Mucosa of descending colon (tissue), 3 donors: ENCODE results near the gene RGS11. TPM values are rescaled to one million over a fixed set of nuclear protein-coding genes. Genes with fewer than 3 reads are reported as not detected.
"Not testable (repeated sequence)": the region's sequence is repeated elsewhere in the genome, so short reads cannot be mapped to it uniquely, and the experiment has no call there.

Experiments
- ATAC-seq: fragments of 200-7000 bp; cut with Tn5 transposase; one replicate; pipeline ENCODE4 v1.9.1; 2020; ENCODE audit warnings: mild to moderate bottlenecking, moderate library complexity
- DNase-seq, 3 donors: peaks; one replicate each; pipeline ENCODE4 v3.0.0-alpha.2; 2020
- H3K36me3 ChIP-seq: fragments of 200-600 bp; one replicate; pipeline ENCODE4 v1.8.0; 2021; ENCODE audit warnings: low read depth, mild to moderate bottlenecking
- H3K4me1 ChIP-seq: fragments of 200-600 bp; one replicate; pipeline ENCODE4 v1.8.0; 2021; ENCODE audit warnings: low read depth, mild to moderate bottlenecking
- H3K4me3 ChIP-seq: fragments of 200-600 bp; one replicate; pipeline ENCODE4 v1.8.0; 2021; ENCODE audit warnings: mild to moderate bottlenecking
- H3K9me3 ChIP-seq: fragments of 200-600 bp; one replicate; pipeline ENCODE4 v1.8.0; 2021; ENCODE audit warnings: mild to moderate bottlenecking
- intact Hi-C, 2 donors: fragments of 100-400 bp; cut with DNase I in 1 of 2; cut with micrococcal nuclease in 1 of 2; formaldehyde crosslinking; loops; one replicate each; pipeline versions ENCODE4 v1.11.0 to v1.11.1; 2022; cut with DNase I, micrococcal nuclease
- total RNA-seq, 3 donors: library from RNA; stranded (reverse); fragmentation: NEBNext Ultra II Directional in 2 of 3; extraction: Animal tissue kit (Norgen Biotek cat#: 25700) in 2 of 3; gene quantifications; one replicate each; pipeline versions ENCODE4 v1.2.1 to v1.2.4, GENCODE V29; 2021 to 2023
- TF ChIP-seq, protein P1 (sequence below): fragments of 200-600 bp; IDR thresholded peaks from one replicate; pipeline ENCODE4 v1.8.0; 2022; ENCODE audit warnings: antibody characterized with exemption, mild to moderate bottlenecking
- donor health status: DM: no; HTN: no; CAD: no; lungs with moderate emphysema.
- donor health status: DM: no; HTN: no; CAD: no.
- donor health status: DM: no; HTN: yes; CAD: no.

RGS11 gene
- total RNA-seq, 3 donors from 2014 or later: 2.6 to 10.0 (median 8.1) TPM

DNA sequence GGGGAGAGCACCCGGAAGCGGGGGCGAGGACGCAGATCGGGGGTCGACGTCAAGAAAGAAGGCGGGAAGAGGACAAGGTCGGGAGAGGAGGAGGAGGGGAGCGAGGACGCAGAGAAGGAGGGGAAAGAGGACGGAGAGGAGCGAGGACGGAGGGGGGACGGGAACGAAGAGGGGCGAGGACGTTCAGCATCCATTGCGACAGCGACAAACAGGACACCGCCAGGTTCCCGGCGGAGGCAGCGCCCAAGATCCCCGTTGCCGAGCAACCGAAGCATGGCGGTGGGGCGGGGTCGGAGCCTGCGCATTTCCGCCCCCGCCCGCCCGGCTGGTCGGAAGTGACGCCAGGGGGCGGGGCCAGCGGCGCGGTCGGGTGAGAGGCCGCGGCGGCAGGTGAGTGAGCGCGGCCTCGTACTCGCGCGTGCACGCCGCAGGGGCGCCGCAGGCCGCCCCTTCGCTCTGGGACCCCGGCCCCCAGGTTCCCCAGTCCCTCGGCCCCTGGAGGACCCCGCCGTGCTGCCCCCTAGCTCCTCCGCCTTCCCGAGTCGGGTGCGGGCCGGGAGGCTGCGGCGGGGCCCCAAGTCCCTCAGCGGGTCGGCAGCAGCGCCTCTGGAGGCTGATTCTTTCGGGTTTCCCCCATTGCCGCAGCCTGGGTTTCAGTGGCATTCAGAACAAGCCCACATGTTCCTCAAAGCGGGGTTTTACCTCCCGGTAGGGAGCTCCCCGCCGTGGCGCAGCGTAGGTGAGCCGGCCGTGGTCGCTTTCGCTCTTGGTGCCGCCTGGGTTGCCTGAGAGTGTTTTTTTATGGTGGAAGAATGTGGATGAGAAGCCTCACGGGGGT is 41.1 kb downstream of the RGS11 start, which contains the start of gene FAM234A:
TSS of gene FAM234A (plus strand) at position 354 of the 838 bp plus-strand sequence. CDS start 19,593 bp downstream, outside the sequence.
- TF ChIP-seq, protein P1, sequence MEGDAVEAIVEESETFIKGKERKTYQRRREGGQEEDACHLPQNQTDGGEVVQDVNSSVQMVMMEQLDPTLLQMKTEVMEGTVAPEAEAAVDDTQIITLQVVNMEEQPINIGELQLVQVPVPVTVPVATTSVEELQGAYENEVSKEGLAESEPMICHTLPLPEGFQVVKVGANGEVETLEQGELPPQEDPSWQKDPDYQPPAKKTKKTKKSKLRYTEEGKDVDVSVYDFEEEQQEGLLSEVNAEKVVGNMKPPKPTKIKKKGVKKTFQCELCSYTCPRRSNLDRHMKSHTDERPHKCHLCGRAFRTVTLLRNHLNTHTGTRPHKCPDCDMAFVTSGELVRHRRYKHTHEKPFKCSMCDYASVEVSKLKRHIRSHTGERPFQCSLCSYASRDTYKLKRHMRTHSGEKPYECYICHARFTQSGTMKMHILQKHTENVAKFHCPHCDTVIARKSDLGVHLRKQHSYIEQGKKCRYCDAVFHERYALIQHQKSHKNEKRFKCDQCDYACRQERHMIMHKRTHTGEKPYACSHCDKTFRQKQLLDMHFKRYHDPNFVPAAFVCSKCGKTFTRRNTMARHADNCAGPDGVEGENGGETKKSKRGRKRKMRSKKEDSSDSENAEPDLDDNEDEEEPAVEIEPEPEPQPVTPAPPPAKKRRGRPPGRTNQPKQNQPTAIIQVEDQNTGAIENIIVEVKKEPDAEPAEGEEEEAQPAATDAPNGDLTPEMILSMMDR: no peak
- H3K4me1 ChIP-seq: peaks cover 8% of the 10 kb centered on the region
- peak; percentile 95 to 96 (median 96) for DNase-seq
- no peaks in the 10 kb centered on the region for H3K36me3 ChIP-seq
- intact Hi-C loops: no loop called here
- H3K9me3 ChIP-seq: no peaks in the 10 kb centered on the region
- peak; percentile 99 for ATAC-seq
- peak within 1 kb of the TSS; percentile 60 for H3K4me3 ChIP-seq

DNA sequence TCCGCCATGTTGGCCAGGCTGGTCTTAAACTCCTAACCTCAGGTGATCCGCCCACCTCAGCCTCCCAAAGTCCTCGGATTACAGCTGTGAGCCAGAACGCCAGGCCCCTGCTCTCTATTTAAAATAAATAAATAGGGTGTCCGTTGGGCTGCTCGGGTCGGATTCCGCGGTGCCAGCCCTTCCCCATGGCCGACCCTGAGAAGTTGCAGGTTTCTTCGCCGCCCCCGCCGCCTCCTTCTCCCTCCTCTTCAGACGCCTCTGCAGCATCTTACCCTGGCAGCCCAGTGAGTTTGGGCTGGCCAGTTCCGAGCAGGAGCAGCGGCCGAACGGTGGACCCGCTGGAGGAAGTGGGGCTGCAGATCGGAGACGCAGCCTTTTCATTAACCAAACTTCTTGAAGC is 44.8 kb downstream of the RGS11 start:
- intact Hi-C loops: no loop called here
- DNase-seq (no peak), ATAC-seq (no peak)
- Histone ChIP-seq H3K4me3 (no peak overlapping the region), H3K36me3 (no peaks in the 10 kb centered on the region), H3K4me1 (peaks cover 16% of the 10 kb centered on the region), H3K9me3 (no peaks in the 10 kb centered on the region)
- TF ChIP-seq, protein P1: no peak

DNA sequence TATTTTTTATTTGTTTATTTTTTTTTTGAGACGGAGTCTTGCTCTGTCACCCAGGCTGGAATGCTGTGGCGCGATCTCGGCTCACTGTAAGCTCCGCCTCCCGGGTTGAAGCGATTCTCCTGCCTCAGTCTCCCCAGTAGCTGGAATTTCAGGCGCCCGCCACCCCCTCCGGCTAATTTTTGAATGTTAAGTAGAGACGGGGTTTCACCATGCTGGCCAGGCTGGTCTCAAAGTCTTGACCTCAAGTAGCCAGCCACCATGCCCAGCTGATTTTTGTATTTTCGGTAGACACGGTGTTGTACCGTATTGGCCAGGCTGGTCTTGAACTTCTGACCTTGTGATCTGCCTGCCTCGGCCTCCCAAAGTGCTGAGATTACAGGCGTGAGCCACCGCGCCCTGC is 45.4 kb downstream of the RGS11 start:
- ATAC-seq, intact Hi-C loops, DNase-seq, H3K9me3 ChIP-seq, H3K36me3 ChIP-seq, H3K4me3 ChIP-seq: not testable (repeated sequence)
- H3K4me1 ChIP-seq: peaks cover 11% of the 10 kb centered on the region

DNA sequence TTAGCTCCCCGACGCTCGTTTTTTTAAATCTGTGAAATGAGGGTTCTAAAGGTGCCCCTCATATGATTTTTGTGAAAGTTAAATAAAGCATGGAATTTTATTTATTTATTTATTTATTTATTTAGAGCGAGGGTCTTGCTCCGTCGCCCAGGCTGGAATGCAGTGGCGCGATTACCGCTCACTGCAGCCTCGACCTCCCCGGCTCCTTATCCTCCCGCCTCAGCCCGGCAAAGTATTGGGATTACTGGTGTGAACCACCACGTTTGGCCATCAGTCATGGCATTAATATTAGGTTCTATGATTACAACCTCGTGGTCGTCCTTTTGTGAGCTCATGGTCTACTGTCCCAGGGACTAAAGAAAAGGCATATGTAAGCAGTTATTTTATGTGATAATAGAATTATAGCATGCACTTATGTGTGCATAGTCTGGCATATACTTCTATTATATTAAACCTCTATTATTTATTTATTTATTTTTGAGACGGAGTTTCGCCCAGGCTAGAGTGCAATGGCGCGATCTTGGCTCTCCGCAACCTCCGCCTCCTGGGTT is 45.9 kb downstream of the RGS11 start:
- Histone ChIP-seq H3K9me3 (no peaks in the 10 kb centered on the region), H3K36me3 (no peaks in the 10 kb centered on the region), H3K4me3 (no peak overlapping the region), H3K4me1 (peaks cover 11% of the 10 kb centered on the region)
- intact Hi-C loops: no loop called here
- TF ChIP-seq, protein P1: no peak
- DNase-seq: no peak
- no peak for ATAC-seq

DNA sequence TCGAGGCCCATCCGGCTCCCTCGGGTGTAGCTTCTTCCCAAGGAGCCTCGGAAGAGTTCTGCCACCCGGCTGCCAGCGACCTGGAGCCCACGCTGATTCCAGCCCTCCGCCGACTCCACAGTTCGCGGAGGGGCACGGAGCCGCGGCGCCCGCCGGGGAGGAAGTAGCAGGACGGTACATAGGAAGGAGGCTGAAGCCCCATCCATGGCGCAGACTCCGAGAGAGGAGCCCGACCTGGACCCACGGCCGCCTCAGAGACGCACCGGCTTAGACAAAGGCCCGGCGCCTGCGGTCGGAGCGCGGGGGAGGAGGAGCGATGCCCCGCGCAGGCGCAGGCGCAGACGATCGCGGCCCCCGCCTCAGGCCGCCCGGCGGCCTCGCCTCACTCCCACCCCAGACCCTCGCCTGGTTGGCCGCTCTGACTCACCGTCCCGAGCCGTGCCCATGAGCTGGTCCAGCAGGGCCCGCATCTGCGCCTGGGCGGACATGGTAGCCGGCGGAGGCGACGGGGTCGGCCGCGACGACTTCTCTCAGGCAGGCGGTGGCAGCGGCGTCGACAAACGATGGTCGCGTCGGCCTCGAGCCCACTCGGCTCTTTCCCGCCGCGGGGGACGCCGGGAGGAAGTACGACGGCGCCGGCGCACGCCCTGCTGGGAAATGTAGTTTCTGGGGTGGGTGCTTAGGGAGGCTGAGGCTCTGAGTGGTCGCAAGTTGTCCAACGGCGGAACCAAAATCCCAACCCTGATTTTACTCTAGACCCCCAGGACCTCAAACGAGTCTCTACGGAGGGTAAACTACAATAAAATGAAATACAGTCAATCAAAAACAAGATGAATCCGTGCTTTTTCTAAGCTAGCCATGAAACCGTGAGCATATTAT is 46.7 kb downstream of the RGS11 start, which contains the start of gene LUC7L:
TSS of gene LUC7L (minus strand) at position 598 of the 879 bp plus-strand sequence. CDS start at position 488, 110 bp downstream.
- intact Hi-C loops: no loop called here
- TF ChIP-seq, protein P1: no peak
- peak; percentile 95 for ATAC-seq
- Histone ChIP-seq H3K9me3 (no peaks in the 10 kb centered on the region), H3K4me3 (peak within 1 kb of the TSS; percentile 57), H3K36me3 (no peaks in the 10 kb centered on the region), H3K4me1 (peaks cover 11% of the 10 kb centered on the region)
- peak; percentile 90 to 91 (median 91) for DNase-seq
